SK-N-SH (cell line): ENCODE measurements around the gene ADAMTS19.

ENCODE experiments used
- RFX5 ChIP-seq: IDR thresholded peaks from 2 replicates; pipeline ENCODE4 v1.6.1; 2012; ENCODE audit warnings: mild to moderate bottlenecking, improper control_type of control experiment, low read length
- TCF12 ChIP-seq: IDR thresholded peaks from 2 replicates; pipeline ENCODE4 v1.4.0; 2012
- TF ChIP-seq, protein P1 (sequence below): fragments of 200-600 bp; sonication (generic); IDR thresholded peaks from 2 replicates; pipeline ENCODE4 v1.6.1; 2017; ENCODE audit warnings: antibody characterized with exemption, mild to moderate bottlenecking, moderate library complexity

DNA sequence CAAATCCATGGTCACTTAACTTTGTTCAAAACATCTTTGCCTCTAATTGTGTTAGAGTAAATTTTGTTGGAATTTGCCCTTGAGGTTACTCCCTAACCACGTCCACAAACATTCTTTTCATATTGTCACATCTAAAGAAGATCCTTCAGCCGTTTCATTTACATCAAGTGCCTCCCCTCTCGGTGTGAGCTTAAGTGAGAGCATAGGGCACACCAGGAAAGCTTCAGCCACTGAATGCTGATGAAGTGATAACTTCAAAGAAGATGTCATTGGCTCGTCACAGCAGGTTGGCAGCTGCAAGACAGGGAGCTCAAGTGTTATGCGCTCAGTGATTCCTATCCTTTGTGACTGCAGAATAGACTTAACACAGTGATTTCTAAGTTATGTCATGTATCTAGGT lies 49.6 kb upstream of the ADAMTS19 start:
- TF ChIP-seq, protein P1, sequence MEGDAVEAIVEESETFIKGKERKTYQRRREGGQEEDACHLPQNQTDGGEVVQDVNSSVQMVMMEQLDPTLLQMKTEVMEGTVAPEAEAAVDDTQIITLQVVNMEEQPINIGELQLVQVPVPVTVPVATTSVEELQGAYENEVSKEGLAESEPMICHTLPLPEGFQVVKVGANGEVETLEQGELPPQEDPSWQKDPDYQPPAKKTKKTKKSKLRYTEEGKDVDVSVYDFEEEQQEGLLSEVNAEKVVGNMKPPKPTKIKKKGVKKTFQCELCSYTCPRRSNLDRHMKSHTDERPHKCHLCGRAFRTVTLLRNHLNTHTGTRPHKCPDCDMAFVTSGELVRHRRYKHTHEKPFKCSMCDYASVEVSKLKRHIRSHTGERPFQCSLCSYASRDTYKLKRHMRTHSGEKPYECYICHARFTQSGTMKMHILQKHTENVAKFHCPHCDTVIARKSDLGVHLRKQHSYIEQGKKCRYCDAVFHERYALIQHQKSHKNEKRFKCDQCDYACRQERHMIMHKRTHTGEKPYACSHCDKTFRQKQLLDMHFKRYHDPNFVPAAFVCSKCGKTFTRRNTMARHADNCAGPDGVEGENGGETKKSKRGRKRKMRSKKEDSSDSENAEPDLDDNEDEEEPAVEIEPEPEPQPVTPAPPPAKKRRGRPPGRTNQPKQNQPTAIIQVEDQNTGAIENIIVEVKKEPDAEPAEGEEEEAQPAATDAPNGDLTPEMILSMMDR, result no peak
- no peak for TF ChIP-seq TCF12
- TF ChIP-seq RFX5, result no peak
